Peyer's patch (tissue), 4 donors: ENCODE measurements around the gene PACSIN2.

Source experiments
- CTCF ChIP-seq, 6 experiments: fragments of 450-650 bp in 4 of 6; fragments of 200-600 bp in 2 of 6; sonication (generic) in 1 of 6; IDR thresholded peaks; one replicate each; pipeline ENCODE4 v1.5.1; 2017 to 2019; ENCODE audit warnings: antibody characterized with exemption in 6 of 6, mild to moderate bottlenecking in 3 of 6, moderate library complexity in 1 of 6
- POLR2A ChIP-seq, 2 donors: fragments of 450-650 bp; IDR thresholded peaks; one replicate each; pipeline ENCODE4 v1.5.1; 2017; ENCODE audit warnings: antibody characterized with exemption in 2 of 2, mild to moderate bottlenecking in 2 of 2, moderate library complexity in 2 of 2

GRCh38 chr22:43002202-43002586, 12.8 kb downstream of the PACSIN2 start:
- no peak for TF ChIP-seq POLR2A (IDR thresholded peaks at IDR 0.05)
- no peak for TF ChIP-seq CTCF (IDR thresholded peaks at IDR 0.05)
